ENCODE results near the gene RELT. TPM values are rescaled to one million over a fixed set of nuclear protein-coding genes. Genes with fewer than 3 reads are reported as not detected.

RELT gene
- total and polyA plus RNA-seq, 2 donors (not counting 1 experiment from before 2014, with no cell fraction given), result 0.33 to 0.70 TPM

DNA sequence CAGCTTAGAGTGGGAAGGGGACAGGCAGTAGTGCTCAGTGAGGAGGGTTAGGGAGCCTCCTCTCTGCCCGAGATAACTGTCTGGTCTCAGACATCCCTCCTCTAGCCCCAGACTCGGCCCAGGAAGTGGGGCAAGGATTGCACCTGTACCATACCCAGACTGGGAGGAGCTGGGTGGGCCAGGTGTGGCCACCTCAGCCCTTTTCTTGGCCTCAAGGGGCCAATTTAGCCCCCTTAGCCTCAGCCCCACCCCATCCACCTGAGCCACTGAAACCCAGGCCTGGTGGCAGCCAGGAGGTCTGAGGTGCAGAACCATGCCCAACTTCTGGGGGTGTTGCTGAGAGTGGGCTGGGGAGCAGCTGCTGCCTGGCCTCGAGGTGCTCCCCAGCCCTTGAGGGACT lies 6.5 kb downstream of the RELT start:
- TF ChIP-seq, protein P1, sequence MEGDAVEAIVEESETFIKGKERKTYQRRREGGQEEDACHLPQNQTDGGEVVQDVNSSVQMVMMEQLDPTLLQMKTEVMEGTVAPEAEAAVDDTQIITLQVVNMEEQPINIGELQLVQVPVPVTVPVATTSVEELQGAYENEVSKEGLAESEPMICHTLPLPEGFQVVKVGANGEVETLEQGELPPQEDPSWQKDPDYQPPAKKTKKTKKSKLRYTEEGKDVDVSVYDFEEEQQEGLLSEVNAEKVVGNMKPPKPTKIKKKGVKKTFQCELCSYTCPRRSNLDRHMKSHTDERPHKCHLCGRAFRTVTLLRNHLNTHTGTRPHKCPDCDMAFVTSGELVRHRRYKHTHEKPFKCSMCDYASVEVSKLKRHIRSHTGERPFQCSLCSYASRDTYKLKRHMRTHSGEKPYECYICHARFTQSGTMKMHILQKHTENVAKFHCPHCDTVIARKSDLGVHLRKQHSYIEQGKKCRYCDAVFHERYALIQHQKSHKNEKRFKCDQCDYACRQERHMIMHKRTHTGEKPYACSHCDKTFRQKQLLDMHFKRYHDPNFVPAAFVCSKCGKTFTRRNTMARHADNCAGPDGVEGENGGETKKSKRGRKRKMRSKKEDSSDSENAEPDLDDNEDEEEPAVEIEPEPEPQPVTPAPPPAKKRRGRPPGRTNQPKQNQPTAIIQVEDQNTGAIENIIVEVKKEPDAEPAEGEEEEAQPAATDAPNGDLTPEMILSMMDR (conservative IDR thresholded peaks at IDR 0.05 in 1 of 2, IDR thresholded peaks at IDR 0.05 in 1 of 2; ENCODE audit: low read depth in 1 of 2, low read length in 2 of 2), result no peak
- TF ChIP-seq EZH2 (IDR thresholded peaks at IDR 0.05; ENCODE audit: low read length, missing control alignments), result no peak
- Histone ChIP-seq H3K27ac (ENCODE audit: insufficient read depth, low read length) (no peak overlapping the region), H3K4me3 (replicated peaks in 1 of 4; ENCODE audit: control extremely low read depth in 1 of 4, insufficient read depth in 1 of 4, low read depth in 3 of 4, low read length in 4 of 4) (no peak overlapping the region), H3K79me2 (ENCODE audit: control insufficient read depth, insufficient read depth, low read length) (peaks cover 7% of the 10 kb centered on the region), H3K4me1 (ENCODE audit: control insufficient read depth, extremely low read depth, insufficient read depth, low read length) (no peaks in the 10 kb centered on the region), H3K4me2 (ENCODE audit: extremely low read depth, insufficient read depth, low read length) (no peak overlapping the region), H3K36me3 (ENCODE audit: control insufficient read depth, insufficient read depth, low read length) (no peaks in the 10 kb centered on the region), H2AFZ (ENCODE audit: low read length) (no peak overlapping the region), H3K9me3 (ENCODE audit: control insufficient read depth, insufficient read depth, low read depth, low read length) (no peaks in the 10 kb centered on the region), H3K27me3 (ENCODE audit: control insufficient read depth, insufficient read depth, low read length) (no peaks in the 10 kb centered on the region), H3K9ac (ENCODE audit: insufficient read depth, low read length) (no peak overlapping the region), H4K20me1 (ENCODE audit: control insufficient read depth, extremely low read depth, insufficient read depth, low read length) (no peaks in the 10 kb centered on the region)
- no peak for DNase-seq (ENCODE audit: low read depth in 2 of 2)

DNA sequence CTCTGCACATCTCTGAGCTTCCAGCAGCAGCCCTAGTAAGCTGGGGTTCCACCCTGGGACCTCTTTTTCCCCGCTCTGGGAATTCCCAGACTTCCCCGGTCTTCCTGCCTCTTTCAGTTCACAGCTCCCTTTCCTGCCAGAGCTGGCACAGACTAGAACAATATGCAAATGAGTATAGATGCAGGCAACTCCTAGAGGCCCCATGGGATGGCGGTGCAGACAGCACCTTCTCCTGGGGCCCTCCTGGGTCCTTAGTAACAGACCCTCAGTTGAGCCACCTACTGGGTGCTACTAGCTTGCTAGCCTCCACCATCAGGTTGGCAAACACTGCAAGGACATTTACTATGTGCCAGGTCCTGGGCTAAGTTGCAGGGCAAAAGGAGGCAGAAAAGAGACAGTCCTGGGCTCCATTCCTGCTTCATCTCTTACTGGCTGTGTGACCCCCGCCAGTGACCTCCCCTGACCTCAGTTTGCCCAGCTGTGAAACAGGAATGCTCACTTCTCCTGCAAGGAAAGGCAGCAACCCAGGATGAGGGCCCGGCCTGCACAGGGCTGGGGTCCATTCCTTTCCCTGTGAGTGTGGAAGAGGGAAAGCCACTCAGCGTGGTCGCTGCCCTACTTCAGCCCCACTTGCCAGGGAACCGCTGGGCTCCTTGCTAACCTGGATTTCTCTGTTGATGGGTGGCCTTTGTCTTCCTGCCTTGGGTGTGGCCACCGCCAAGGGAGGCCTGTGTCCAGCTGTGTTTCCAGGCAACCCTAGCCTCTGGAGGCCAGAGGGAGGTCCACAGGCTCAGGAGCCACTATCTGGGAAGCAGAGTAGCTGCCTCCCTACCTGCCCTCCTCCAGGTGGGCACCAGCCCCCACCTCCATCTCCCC lies 7.3 kb downstream of the RELT start:
- H3K4me3 ChIP-seq (replicated peaks in 1 of 4; ENCODE audit: control extremely low read depth in 1 of 4, insufficient read depth in 1 of 4, low read depth in 3 of 4, low read length in 4 of 4), result no peak overlapping the region
- H4K20me1 ChIP-seq (ENCODE audit: control insufficient read depth, extremely low read depth, insufficient read depth, low read length), result no peaks in the 10 kb centered on the region
- DNase-seq (ENCODE audit: low read depth in 2 of 2), result peak in 1 of 2 donors; percentile 31
- H3K4me1 ChIP-seq (ENCODE audit: control insufficient read depth, extremely low read depth, insufficient read depth, low read length), result no peaks in the 10 kb centered on the region
- H3K9me3 ChIP-seq (ENCODE audit: control insufficient read depth, insufficient read depth, low read depth, low read length), result no peaks in the 10 kb centered on the region
- H2AFZ ChIP-seq (ENCODE audit: low read length), result no peak overlapping the region
- no peaks in the 10 kb centered on the region for H3K27me3 ChIP-seq (ENCODE audit: control insufficient read depth, insufficient read depth, low read length)
- H3K4me2 ChIP-seq (ENCODE audit: extremely low read depth, insufficient read depth, low read length), result no peak overlapping the region
- peaks cover 5% of the 10 kb centered on the region for H3K79me2 ChIP-seq (ENCODE audit: control insufficient read depth, insufficient read depth, low read length)
- TF ChIP-seq EZH2 (IDR thresholded peaks at IDR 0.05; ENCODE audit: low read length, missing control alignments), result no peak
- TF ChIP-seq, protein P1 (conservative IDR thresholded peaks at IDR 0.05 in 1 of 2, IDR thresholded peaks at IDR 0.05 in 1 of 2; ENCODE audit: low read depth in 1 of 2, low read length in 2 of 2), result no peak
- H3K36me3 ChIP-seq (ENCODE audit: control insufficient read depth, insufficient read depth, low read length), result no peaks in the 10 kb centered on the region
- H3K9ac ChIP-seq (ENCODE audit: insufficient read depth, low read length), result no peak overlapping the region
- no peak overlapping the region for H3K27ac ChIP-seq (ENCODE audit: insufficient read depth, low read length)

DNA sequence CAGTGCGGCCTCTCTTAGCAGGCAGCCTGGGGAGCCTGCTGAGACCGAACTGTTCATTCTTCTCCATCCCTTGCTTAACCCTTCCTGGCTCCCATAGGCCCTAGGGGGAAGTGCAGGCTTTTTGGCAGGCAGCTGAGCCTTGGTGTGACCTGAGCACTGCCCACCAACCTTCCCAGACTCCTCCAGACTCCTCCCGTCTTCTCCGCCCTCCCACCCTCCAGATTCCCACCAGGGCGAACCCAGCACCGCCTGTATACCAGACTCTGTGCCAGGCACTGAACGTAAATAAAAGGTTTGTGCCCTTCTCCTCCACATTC lies 7.9 kb downstream of the RELT start:
- Histone ChIP-seq H4K20me1 (ENCODE audit: control insufficient read depth, extremely low read depth, insufficient read depth, low read length) (no peaks in the 10 kb centered on the region), H3K27me3 (ENCODE audit: control insufficient read depth, insufficient read depth, low read length) (no peaks in the 10 kb centered on the region), H2AFZ (ENCODE audit: low read length) (no peak overlapping the region), H3K4me1 (ENCODE audit: control insufficient read depth, extremely low read depth, insufficient read depth, low read length) (no peaks in the 10 kb centered on the region), H3K9me3 (ENCODE audit: control insufficient read depth, insufficient read depth, low read depth, low read length) (no peaks in the 10 kb centered on the region), H3K36me3 (ENCODE audit: control insufficient read depth, insufficient read depth, low read length) (no peaks in the 10 kb centered on the region), H3K79me2 (ENCODE audit: control insufficient read depth, insufficient read depth, low read length) (peaks cover 3% of the 10 kb centered on the region), H3K9ac (ENCODE audit: insufficient read depth, low read length) (no peak overlapping the region), H3K4me3 (replicated peaks in 1 of 4; ENCODE audit: control extremely low read depth in 1 of 4, insufficient read depth in 1 of 4, low read depth in 3 of 4, low read length in 4 of 4) (no peak overlapping the region), H3K27ac (ENCODE audit: insufficient read depth, low read length) (no peak overlapping the region), H3K4me2 (ENCODE audit: extremely low read depth, insufficient read depth, low read length) (no peak overlapping the region)
- TF ChIP-seq, protein P1 (conservative IDR thresholded peaks at IDR 0.05 in 1 of 2, IDR thresholded peaks at IDR 0.05 in 1 of 2; ENCODE audit: low read depth in 1 of 2, low read length in 2 of 2), result no peak
- TF ChIP-seq EZH2 (IDR thresholded peaks at IDR 0.05; ENCODE audit: low read length, missing control alignments), result no peak
- no peak for DNase-seq (ENCODE audit: low read depth in 2 of 2)
